Uterus (tissue), 2 donors: ENCODE results near the gene GRK3.

ENCODE experiments used
- POLR2A ChIP-seq, 2 donors: fragments of 450-650 bp; IDR thresholded peaks; one replicate each; pipeline ENCODE4 v1.6.1; 2016; ENCODE audit warnings: antibody characterized with exemption in 2 of 2, mild to moderate bottlenecking in 1 of 2, moderate library complexity in 1 of 2
- TF ChIP-seq, protein P1 (sequence below), 4 experiments: fragments of 200-600 bp in 2 of 4; fragments of 450-650 bp in 2 of 4; sonication (generic) in 2 of 4; IDR thresholded peaks; one replicate each; pipeline ENCODE4 v1.5.1; 2016 to 2019; ENCODE audit warnings: antibody characterized with exemption in 4 of 4, mild to moderate bottlenecking in 2 of 4, moderate library complexity in 1 of 4

DNA sequence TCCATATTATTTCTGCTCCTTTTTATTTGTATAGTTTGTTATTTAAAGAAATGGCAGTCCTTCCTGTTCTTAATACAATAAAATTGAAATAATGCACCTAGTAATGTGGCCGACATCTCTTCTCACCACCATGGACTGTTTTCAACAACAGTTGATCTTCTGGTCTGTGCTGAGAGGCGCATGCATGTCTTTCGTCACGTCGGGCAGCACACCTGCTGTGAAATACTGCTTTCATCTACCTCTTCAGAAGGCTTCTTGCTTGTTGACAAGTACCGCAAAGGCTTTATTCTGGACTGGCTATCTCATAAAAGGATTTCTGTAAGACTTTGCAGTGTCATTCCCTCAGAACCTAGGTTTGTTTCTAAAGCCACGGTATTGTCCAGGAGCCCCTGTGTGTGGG lies 163.6 kb downstream of the GRK3 start:
- no peak for TF ChIP-seq POLR2A (IDR thresholded peaks at IDR 0.05)
- TF ChIP-seq, protein P1, sequence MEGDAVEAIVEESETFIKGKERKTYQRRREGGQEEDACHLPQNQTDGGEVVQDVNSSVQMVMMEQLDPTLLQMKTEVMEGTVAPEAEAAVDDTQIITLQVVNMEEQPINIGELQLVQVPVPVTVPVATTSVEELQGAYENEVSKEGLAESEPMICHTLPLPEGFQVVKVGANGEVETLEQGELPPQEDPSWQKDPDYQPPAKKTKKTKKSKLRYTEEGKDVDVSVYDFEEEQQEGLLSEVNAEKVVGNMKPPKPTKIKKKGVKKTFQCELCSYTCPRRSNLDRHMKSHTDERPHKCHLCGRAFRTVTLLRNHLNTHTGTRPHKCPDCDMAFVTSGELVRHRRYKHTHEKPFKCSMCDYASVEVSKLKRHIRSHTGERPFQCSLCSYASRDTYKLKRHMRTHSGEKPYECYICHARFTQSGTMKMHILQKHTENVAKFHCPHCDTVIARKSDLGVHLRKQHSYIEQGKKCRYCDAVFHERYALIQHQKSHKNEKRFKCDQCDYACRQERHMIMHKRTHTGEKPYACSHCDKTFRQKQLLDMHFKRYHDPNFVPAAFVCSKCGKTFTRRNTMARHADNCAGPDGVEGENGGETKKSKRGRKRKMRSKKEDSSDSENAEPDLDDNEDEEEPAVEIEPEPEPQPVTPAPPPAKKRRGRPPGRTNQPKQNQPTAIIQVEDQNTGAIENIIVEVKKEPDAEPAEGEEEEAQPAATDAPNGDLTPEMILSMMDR (IDR thresholded peaks at IDR 0.05), result no peak
